Renal cortex interstitium (tissue), 15 donors: ENCODE data around the gene OR2S2. TPM values are rescaled to one million over a fixed set of nuclear protein-coding genes. Genes with fewer than 3 reads are reported as not detected.
A peak's percentile ranks its signal among the peaks of the same experiment; 100 is the strongest.
"Not testable (repeated sequence)": the region's sequence is repeated elsewhere in the genome, so short reads cannot be mapped to it uniquely, and the experiment has no call there.

Experiments used
- DNase-seq, 11 donors: peaks; one replicate each; pipeline ENCODE4 v3.0.0-alpha.2; 2013; ENCODE audit warnings: low read depth in 9 of 11, low spot score in 4 of 11; ENCODE audit errors: extremely low read depth in 1 of 11
- long read RNA-seq, 16 experiments: transcript quantifications; one replicate each; lab custom pipeline, GENCODE V29; 2026
- polyA plus RNA-seq, 3 donors: library from polyadenylated mRNA; unstranded; fragments of 120-200 nt; gene quantifications; one replicate each; pipeline ENCODE4 v1.2.1, GENCODE V29; 2013; ENCODE audit not compliant: insufficient read length in 3 of 3

OR2S2 gene
- not detected for polyA plus RNA-seq
- long read RNA-seq, donor 1, partial matches to known transcripts = 0 of 1 reads
- long read RNA-seq, donor 1, other reads (novel, unspliced or antisense) = 0 of 1 reads
- long read RNA-seq, donor 2 = 0 reads
- long read RNA-seq, donor 3 = 0 reads
- long read RNA-seq, donor 4 = 0 reads
- long read RNA-seq, donor 5 = 0 reads
- long read RNA-seq, donor 6 = 0 reads
- long read RNA-seq, donor 7 = 0 reads
- long read RNA-seq, donor 8 = 0 reads
- long read RNA-seq, donor 9 = 0 reads
- long read RNA-seq, donor 10 = 0 reads
- long read RNA-seq, donor 11, partial matches to known transcripts = 49 of 49 reads
- long read RNA-seq, donor 11, other reads (novel, unspliced or antisense) = 0 of 49 reads
- long read RNA-seq, donor 12 = 0 reads
- long read RNA-seq, donor 13 = 0 reads
- long read RNA-seq, donor 14 = 0 reads
- long read RNA-seq, donor 15 = 0 reads
- long read RNA-seq, donor 16 = 0 reads

- DNase-seq = no peak
Measured at GRCh38 chr9:35958104-35958837, at the start of gene OR2S2. Gene OR2S2 (minus strand): TSS chr9:35958154. CDS start chr9:35958098, 56 bp downstream.

GRCh38 chr9:36007316-36007708 is 49.4 kb upstream of the OR2S2 start:
- no peak for DNase-seq

GRCh38 chr9:36006549-36007315 is 48.8 kb upstream of the OR2S2 start:
- no peak for DNase-seq

- DNase-seq = no peak
Measured at GRCh38 chr9:36005891-36006290, 47.9 kb upstream of the OR2S2 start.

GRCh38 chr9:35998333-35998732 is 40.4 kb upstream of the OR2S2 start:
- no peak for DNase-seq

DNA sequence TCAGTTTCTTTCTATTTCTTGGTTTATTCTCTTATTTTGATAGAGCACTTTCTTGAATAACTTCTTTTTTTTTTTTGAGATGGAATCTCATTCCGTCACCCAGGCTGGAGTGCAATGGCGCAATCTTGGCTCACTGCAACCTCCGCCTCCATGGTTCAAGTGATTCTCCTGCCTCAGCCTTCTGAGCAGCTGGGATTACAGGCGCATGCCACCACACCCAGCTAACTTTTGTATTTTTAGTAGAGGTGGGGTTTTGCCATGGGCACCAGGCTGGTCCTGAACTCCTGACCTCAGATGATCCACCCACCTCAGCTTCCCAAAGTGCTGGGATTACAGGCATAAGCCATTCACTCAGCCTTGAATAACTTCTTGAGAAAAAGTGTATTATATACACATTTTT is 39.1 kb upstream of the OR2S2 start:
- not testable (repeated sequence) for DNase-seq

GRCh38 chr9:35996358-35996970 is 38.5 kb upstream of the OR2S2 start:
- DNase-seq = no peak

DNA sequence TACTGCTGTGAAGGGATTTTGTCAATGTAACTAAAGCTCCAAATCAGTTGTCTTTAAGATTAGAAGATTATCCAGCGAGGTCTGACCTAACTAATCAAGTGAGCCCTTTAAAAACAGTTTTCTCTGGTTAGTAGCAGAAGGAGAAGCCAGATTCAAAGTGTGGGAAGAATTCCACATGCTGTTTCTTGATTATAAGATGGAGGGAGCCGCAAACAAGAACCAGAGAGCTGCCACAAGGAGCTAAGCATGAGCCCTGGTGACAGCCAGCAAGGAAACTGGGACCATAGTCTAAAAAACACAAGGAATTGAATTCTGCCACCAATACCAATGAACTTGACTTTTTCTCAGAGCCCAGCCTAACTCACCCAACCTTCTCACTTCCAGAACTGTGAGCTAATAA is 37.0 kb upstream of the OR2S2 start:
- no peak for DNase-seq

- no peak for DNase-seq
Measured at GRCh38 chr9:35993976-35994720, 36.2 kb upstream of the OR2S2 start.

DNA sequence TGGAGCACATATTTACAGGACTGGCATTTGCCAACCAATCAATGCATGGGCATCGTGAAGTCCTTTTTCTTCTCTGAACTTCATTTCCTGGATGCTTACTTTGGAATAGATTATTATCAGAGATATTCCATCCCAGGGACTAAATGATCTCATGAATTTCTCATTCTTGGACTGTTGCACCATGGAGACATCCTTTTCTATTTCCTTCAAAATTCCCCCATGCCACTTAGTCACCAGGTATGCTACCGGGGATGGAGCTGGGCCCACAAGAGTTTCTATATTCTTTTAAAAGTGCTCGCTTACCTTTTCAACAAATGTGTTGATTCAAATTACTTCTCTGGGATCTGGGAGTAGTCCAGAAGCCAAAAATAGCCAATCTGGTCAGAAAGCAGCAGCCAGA is 35.2 kb upstream of the OR2S2 start:
- DNase-seq = not testable (repeated sequence)

DNA sequence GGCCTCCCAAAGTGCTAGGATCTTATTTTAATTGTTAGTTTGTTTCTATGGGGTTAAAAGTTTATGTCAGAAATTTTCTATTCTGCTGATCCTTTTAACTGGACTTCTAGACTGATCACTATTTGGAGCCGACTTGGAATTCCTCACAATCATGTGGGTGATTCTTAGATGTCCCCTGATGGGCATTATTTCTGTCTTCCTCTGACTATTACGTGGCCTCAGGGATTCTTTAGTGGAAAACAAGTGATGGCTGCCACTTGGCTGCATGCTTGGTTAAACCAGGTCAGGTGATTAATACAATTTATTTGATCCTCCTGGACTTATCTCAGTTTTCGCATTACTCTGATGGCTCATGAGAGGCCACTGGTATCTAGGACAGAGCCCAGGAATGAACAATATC is 32.2 kb upstream of the OR2S2 start:
- DNase-seq = no peak

- DNase-seq = no peak
Measured at GRCh38 chr9:35984021-35984420, 26.1 kb upstream of the OR2S2 start.

GRCh38 chr9:35981699-35982098 is 23.7 kb upstream of the OR2S2 start:
- peak in 8 of 11 donors; percentile 6 to 46 (median 18) for DNase-seq

DNA sequence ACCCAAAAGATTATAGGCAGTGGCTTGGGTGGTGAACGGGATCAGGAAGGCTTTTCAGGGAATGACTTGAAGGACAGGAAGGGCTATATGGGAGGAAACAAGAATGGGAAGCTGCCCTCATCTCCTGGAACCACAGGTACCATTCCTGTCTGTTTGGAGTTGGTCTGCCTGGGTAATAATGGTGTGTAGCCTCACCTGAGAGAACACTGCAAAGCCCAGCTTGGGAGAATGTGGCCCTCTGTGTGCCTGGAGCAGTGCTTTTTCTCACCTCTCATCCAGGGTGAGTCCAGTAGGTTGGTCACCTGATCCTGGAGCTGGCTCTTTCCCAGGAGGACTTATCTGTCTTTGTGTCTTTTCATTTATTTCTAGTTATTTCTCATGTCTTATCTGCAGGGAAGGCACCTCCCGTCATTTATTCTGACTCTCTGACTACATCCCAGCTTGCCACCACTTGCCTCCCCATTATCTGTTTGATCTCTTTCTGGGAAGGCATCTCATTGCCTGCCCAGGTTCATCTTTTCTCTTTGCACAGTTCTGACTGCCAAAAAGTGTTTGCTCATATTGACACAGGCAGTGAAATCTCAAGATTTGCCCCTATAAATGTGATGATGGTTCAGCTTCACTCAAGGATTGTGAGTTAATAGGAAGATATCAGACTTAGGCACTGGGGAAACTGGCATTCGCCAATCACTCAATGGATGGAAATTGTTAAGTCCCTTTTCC is 22.5 kb upstream of the OR2S2 start:
- DNase-seq = no peak

GRCh38 chr9:35978792-35979191 is 20.8 kb upstream of the OR2S2 start:
- no peak for DNase-seq

- DNase-seq = no peak
Measured at GRCh38 chr9:35976726-35977125, 18.8 kb upstream of the OR2S2 start.

GRCh38 chr9:35974800-35975199 is 16.8 kb upstream of the OR2S2 start:
- no peak for DNase-seq

DNA sequence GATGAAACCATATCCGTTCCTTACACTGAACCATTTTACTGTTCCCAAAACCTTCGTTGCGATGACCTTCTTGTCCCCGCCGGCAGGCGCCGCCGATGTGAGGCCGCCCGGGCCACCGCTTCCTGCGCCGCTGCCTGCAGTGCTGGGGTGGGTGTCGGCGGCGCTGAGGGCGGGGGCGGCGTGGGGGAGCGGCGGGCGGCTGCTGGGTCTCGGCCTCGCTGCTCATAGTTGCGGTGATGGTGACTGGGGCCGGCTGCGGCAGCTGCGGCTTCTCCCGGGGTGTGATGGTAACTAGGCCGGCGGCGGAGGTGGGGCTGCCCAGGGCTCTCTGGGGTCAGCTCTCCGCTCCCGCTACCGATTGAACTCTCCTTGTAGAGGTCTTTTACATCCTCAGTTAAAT is 14.1 kb upstream of the OR2S2 start:
- DNase-seq = peak in 1 of 11 donors; percentile 14
